Measurements from ENCODE around the gene WDR91.

The WDR91 gene

DNA sequence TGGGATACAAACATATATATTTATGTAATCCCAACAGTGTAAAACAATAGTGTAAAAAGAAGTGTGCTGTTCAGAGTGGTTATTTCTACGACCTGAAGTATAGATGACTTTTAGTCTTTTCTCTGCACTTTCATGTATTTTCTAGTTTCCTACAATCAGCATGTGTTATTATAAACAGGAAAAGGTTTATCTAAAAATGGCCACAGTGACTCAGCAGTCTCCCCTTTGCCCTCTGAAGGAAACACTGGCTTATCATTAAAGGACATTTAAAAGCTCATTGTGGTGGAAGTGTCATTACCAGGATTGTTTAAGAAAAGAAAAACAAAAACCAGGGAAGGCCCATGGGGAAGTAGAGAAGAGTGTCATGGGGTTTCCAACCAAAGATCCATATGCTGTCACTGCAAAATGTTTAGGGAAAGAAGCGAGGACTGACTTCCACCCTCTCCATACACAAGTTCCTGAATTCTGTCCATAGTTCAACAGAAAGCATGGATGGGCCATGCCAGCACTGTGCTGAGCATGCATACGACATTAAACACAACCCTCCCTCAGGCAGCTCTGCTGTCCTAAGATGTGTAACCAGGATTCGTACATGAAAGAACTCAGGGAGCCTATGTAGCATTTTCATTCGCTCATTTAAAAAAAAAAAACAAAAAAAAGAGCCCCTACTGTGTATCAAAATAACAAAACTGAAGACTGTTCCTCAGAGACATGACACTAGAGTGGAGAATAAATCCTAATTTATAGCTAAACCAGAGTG is 51.0 kb downstream of the WDR91 start:
- peaks cover 26% of the 10 kb centered on the region for H3K4me1 ChIP-seq (ENCODE audit: control insufficient read depth, insufficient read depth, low read length, poor library complexity, severe bottlenecking)
- 72 to 93% methylated on average over 2 to 3 of the region's 5 CpGs for WGBS, 2 experiments (ENCODE audit: insufficient coverage in 2 of 2)
- peaks cover 20% of the 10 kb centered on the region for H3K9me3 ChIP-seq (ENCODE audit: control insufficient read depth, low read length)
- no peak overlapping the region for H3K4me3 ChIP-seq (ENCODE audit: extremely low read depth, insufficient read depth, low read length, poor library complexity, severe bottlenecking)
- peaks cover 31% of the 10 kb centered on the region for H3K36me3 ChIP-seq (ENCODE audit: control insufficient read depth, insufficient read depth, low read length)
- H3K27ac ChIP-seq (ENCODE audit: low read depth, low read length, severe bottlenecking) = peak overlapping the region; percentile 92

DNA sequence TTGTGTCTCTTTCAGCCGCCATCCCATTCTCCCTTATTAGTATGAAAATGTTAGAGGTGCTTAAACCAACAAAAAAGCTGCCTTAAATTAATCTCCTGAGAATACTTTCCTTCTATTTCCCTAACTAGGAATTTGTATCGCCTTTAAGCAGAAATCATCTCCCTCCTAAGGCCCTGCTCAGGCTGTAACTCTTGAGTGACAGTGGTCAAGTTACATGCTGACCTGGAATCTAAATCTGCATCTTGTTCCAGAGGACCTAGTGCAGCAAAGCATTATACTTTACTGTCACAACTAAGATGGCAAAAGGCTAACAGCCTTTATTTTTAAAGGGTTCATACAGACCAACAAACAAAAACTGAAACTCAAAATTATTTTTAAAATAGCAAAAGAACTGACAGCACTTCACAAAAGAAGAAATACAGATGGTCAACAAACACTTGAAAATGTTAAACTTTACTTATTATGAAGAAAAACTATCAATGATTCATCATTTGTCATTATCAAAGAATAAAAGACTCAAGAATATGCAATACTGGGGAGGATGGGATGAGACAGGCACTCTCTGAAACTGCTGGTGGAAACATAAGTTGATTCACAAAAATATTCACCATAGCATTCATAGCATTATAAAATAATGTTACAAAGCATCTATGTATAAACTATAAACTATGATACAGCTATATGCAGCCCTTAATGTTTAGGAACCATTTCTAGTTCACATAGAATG is 51.8 kb downstream of the WDR91 start:
- no peak overlapping the region for H3K4me3 ChIP-seq (ENCODE audit: extremely low read depth, insufficient read depth, low read length, poor library complexity, severe bottlenecking)
- 100% methylated on average over 1 of the region's 2 CpGs for WGBS, 2 experiments (ENCODE audit: insufficient coverage in 2 of 2)
- H3K4me1 ChIP-seq (ENCODE audit: control insufficient read depth, insufficient read depth, low read length, poor library complexity, severe bottlenecking) = peaks cover 26% of the 10 kb centered on the region
- H3K36me3 ChIP-seq (ENCODE audit: control insufficient read depth, insufficient read depth, low read length) = peaks cover 23% of the 10 kb centered on the region
- peaks cover 20% of the 10 kb centered on the region for H3K9me3 ChIP-seq (ENCODE audit: control insufficient read depth, low read length)
- peak overlapping the region; percentile 92 for H3K27ac ChIP-seq (ENCODE audit: low read depth, low read length, severe bottlenecking)

DNA sequence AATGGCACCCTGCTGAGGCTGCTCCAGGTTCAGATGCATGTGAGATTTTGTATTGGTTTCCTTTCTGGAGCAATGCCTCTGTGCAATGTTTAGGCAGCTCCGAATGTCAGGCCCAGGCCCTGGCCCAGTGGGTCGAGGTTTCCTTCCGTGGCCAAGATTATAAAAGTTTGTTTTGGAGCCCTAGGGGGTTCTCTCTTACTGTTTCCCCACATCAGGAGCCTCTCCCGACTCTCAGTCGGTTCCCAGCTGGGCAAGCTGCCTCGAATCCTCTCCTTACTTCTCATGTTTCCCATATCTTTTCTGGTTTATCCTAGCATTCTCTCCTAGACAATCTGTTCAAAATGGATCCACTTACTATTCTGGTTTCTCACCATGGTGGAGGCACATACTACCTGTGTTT is 52.5 kb downstream of the WDR91 start:
- Histone ChIP-seq H3K9me3 (ENCODE audit: control insufficient read depth, low read length) (peaks cover 20% of the 10 kb centered on the region), H3K4me3 (ENCODE audit: extremely low read depth, insufficient read depth, low read length, poor library complexity, severe bottlenecking) (no peak overlapping the region), H3K36me3 (ENCODE audit: control insufficient read depth, insufficient read depth, low read length) (peaks cover 17% of the 10 kb centered on the region), H3K27ac (ENCODE audit: low read depth, low read length, severe bottlenecking) (no peak overlapping the region), H3K4me1 (ENCODE audit: control insufficient read depth, insufficient read depth, low read length, poor library complexity, severe bottlenecking) (peaks cover 26% of the 10 kb centered on the region)
- WGBS, 2 experiments (ENCODE audit: insufficient coverage in 2 of 2) = 91 to 92% methylated on average over 6 of the region's 6 CpGs

DNA sequence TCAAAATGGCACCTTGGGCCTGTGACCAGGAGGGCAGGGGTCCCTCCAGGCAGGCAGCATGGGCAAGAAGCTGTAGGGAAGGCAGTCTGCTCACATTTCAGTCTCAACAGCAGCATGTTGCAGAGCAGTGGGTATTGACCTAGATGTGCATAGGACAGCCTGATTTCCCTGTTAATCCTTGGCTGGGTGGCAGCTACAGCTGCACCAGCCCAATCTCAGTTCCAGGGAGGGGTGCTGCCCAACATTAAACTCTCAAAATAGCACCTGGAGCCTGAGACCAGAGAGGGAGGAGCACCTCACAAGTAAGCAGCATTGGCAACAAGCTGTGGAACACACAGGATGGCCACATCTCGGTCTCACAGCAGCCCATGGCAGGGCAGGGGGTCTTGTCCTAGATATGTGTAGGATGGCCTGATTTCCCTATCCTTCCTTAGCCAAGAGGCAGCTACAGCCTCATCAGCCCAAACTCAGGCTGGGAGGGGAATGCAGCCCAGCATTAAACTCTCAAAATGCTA is 53.1 kb downstream of the WDR91 start:
- peaks cover 26% of the 10 kb centered on the region for H3K4me1 ChIP-seq (ENCODE audit: control insufficient read depth, insufficient read depth, low read length, poor library complexity, severe bottlenecking)
- no peak overlapping the region for H3K4me3 ChIP-seq (ENCODE audit: extremely low read depth, insufficient read depth, low read length, poor library complexity, severe bottlenecking)
- WGBS, 2 experiments (ENCODE audit: insufficient coverage in 2 of 2) = no CpG with 5 or more reads among the region's 1 CpG
- peaks cover 20% of the 10 kb centered on the region for H3K9me3 ChIP-seq (ENCODE audit: control insufficient read depth, low read length)
- peaks cover 12% of the 10 kb centered on the region for H3K36me3 ChIP-seq (ENCODE audit: control insufficient read depth, insufficient read depth, low read length)
- H3K27ac ChIP-seq (ENCODE audit: low read depth, low read length, severe bottlenecking) = no peak overlapping the region

DNA sequence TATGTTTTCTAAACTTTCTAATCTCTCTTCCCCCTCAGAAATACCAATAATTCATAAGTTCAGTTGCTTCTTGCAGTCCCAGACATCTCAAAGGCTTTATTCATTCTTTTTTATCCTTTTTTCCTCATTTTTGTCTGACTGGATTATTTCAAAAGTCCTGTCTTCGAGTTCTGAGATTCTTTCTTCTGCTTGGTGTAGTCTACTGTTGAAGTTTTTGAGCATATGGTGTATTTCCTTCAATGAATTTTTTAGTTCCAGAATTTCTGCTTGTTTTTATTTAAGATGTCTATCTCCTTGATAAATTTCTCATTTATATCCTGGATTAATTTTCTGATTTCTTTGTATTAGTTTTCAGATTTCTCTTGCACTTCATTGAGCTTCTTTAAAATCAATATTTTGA is 55.0 kb downstream of the WDR91 start:
- peaks cover 11% of the 10 kb centered on the region for H3K9me3 ChIP-seq (ENCODE audit: control insufficient read depth, low read length)
- H3K4me3 ChIP-seq (ENCODE audit: extremely low read depth, insufficient read depth, low read length, poor library complexity, severe bottlenecking) = no peak overlapping the region
- peaks cover 7% of the 10 kb centered on the region for H3K36me3 ChIP-seq (ENCODE audit: control insufficient read depth, insufficient read depth, low read length)
- WGBS, 2 experiments (ENCODE audit: insufficient coverage in 2 of 2) = no CpG with 5 or more reads among the region's 1 CpG
- peaks cover 22% of the 10 kb centered on the region for H3K4me1 ChIP-seq (ENCODE audit: control insufficient read depth, insufficient read depth, low read length, poor library complexity, severe bottlenecking)
- no peak overlapping the region for H3K27ac ChIP-seq (ENCODE audit: low read depth, low read length, severe bottlenecking)

DNA sequence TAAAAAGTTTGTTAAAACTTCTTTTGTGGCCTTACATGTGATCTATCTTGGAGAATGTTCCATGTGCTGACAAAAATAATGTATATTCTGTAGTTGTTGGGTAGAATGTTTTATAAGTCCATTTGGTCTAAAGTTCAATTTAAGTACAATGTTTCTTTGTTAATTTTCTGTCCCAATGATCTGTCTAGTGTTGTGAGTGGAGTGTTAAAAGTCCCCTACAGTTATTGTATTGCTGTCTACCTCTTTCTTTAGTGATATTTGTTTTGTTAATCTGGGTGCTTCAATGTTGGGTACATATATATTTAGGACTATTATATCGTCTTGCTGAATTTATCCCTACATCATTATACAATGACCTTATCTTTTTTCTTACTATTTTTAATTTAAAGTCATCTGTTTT is 56.6 kb downstream of the WDR91 start:
- Histone ChIP-seq H3K4me3 (ENCODE audit: extremely low read depth, insufficient read depth, low read length, poor library complexity, severe bottlenecking) (no peak overlapping the region), H3K36me3 (ENCODE audit: control insufficient read depth, insufficient read depth, low read length) (peaks cover 7% of the 10 kb centered on the region), H3K4me1 (ENCODE audit: control insufficient read depth, insufficient read depth, low read length, poor library complexity, severe bottlenecking) (peaks cover 7% of the 10 kb centered on the region), H3K27ac (ENCODE audit: low read depth, low read length, severe bottlenecking) (no peak overlapping the region), H3K9me3 (ENCODE audit: control insufficient read depth, low read length) (peaks cover 11% of the 10 kb centered on the region)
- no CpG with 5 or more reads among the region's 1 CpG for WGBS, 2 experiments (ENCODE audit: insufficient coverage in 2 of 2)

DNA sequence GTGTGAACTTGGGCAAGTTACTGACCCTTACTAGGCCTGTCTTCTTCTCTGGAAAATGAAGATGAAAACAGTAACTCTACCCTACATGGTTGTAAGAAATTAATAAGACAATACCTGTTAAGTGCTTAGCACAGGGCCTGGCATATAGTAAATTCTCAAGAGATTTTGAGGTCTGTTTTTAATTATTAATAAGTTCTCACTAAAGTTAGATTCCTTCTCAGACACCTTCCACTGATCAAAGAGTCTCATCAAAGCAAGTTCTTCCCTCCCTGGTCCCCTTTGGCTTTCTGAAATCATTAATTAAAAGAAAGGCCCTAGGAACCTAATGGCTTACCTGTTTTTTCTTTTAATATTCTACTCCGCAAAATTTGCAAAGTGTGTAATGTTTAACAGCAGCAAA is 58.9 kb downstream of the WDR91 start:
- Histone ChIP-seq H3K4me1 (ENCODE audit: control insufficient read depth, insufficient read depth, low read length, poor library complexity, severe bottlenecking) (no peaks in the 10 kb centered on the region), H3K4me3 (ENCODE audit: extremely low read depth, insufficient read depth, low read length, poor library complexity, severe bottlenecking) (no peak overlapping the region), H3K27ac (ENCODE audit: low read depth, low read length, severe bottlenecking) (no peak overlapping the region), H3K9me3 (ENCODE audit: control insufficient read depth, low read length) (peaks cover 6% of the 10 kb centered on the region), H3K36me3 (ENCODE audit: control insufficient read depth, insufficient read depth, low read length) (peaks cover 4% of the 10 kb centered on the region)
- WGBS, 2 experiments (ENCODE audit: insufficient coverage in 2 of 2) = no CpG with 5 or more reads among the region's 1 CpG

DNA sequence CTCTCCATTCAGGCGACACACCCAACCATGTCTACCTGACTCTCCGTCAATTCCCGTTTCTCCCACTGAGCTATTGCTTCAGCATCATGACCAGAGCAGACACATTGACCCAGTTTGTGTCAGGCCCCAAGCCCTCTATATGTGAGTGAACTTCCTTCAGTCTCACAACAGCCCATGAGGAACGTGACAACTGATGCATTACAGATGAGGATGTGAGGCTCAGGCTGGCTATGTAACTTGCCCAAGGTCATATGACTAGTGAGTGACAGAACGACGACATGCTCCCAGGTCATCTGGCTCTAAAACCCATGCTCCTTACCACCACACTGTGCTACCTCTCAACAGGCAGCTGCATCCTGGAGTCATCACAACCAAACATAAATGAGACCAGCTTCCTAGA is 59.8 kb downstream of the WDR91 start:
- Histone ChIP-seq H3K27ac (ENCODE audit: low read depth, low read length, severe bottlenecking) (no peak overlapping the region), H3K36me3 (ENCODE audit: control insufficient read depth, insufficient read depth, low read length) (no peaks in the 10 kb centered on the region), H3K4me3 (ENCODE audit: extremely low read depth, insufficient read depth, low read length, poor library complexity, severe bottlenecking) (no peak overlapping the region), H3K9me3 (ENCODE audit: control insufficient read depth, low read length) (peaks cover 3% of the 10 kb centered on the region), H3K4me1 (ENCODE audit: control insufficient read depth, insufficient read depth, low read length, poor library complexity, severe bottlenecking) (no peaks in the 10 kb centered on the region)
- 61 to 76% methylated on average over 3 to 5 of the region's 6 CpGs for WGBS, 2 experiments (ENCODE audit: insufficient coverage in 2 of 2)

DNA sequence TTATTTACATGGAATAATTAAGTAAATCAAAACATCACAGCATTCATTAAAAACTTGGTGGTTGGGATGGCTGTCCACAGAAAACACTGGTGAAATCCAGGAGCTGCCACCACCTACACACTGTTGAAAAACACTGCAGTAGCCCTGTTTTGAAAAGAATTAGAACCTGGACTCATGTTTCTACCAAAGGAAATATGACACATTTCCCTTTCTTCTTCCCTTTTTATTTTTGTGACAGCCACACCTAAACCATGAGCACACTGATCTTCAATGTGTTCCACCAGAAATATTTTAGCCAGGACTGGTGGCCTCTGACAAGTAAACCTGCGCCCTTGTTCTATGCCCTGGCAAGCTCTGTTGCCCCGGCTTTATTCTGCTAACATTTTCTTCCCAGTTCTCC is 60.2 kb downstream of the WDR91 start:
- Histone ChIP-seq H3K4me3 (ENCODE audit: extremely low read depth, insufficient read depth, low read length, poor library complexity, severe bottlenecking) (no peak overlapping the region), H3K36me3 (ENCODE audit: control insufficient read depth, insufficient read depth, low read length) (no peaks in the 10 kb centered on the region), H3K27ac (ENCODE audit: low read depth, low read length, severe bottlenecking) (no peak overlapping the region), H3K9me3 (ENCODE audit: control insufficient read depth, low read length) (peaks cover 3% of the 10 kb centered on the region), H3K4me1 (ENCODE audit: control insufficient read depth, insufficient read depth, low read length, poor library complexity, severe bottlenecking) (no peaks in the 10 kb centered on the region)
- WGBS, 2 experiments (ENCODE audit: insufficient coverage in 2 of 2) = 89 to 97% methylated on average over 2 of the region's 2 CpGs

DNA sequence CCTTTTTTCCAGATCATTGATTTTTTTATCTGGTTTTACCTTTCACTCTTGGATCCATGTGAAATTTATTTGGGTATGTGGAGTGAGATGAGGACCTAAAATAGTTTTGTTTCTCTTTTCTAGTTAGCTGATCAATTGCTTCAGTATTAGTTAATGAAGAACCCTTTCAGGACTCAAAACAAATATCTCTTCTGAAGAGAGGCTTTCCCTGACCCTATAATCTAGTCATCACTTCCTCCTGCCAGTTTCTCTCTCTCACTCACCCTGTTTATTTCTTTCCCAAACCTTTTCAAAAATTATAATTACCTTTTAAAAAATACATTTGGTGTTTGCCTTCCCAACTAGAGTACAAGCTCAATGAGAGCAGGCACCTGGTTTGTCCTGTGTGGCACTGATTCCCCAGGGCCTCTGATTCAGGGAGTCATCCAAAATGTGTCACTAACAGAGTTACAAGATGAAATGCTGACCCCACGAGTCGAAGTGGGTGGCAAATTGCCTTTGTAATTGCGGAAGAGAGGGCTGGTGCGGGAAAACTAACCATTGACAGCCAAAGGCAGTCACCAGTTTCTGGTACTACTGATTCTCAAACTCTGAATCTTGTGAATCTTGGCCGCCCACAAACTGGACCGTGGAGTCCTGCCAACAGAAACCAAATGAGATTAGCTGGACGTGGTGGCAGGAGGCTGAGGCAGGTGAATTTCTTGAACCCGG is 61.1 kb downstream of the WDR91 start:
- 86 to 91% methylated on average over 8 of the region's 8 CpGs for WGBS, 2 experiments (ENCODE audit: insufficient coverage in 2 of 2)
- Histone ChIP-seq H3K36me3 (ENCODE audit: control insufficient read depth, insufficient read depth, low read length) (no peaks in the 10 kb centered on the region), H3K9me3 (ENCODE audit: control insufficient read depth, low read length) (no peaks in the 10 kb centered on the region), H3K4me1 (ENCODE audit: control insufficient read depth, insufficient read depth, low read length, poor library complexity, severe bottlenecking) (no peaks in the 10 kb centered on the region), H3K27ac (ENCODE audit: low read depth, low read length, severe bottlenecking) (no peak overlapping the region), H3K4me3 (ENCODE audit: extremely low read depth, insufficient read depth, low read length, poor library complexity, severe bottlenecking) (no peak overlapping the region)
